HCT116 (cell line): ENCODE measurements around the gene G6PC2. TPM values are rescaled to one million over a fixed set of nuclear protein-coding genes. Genes with fewer than 3 reads are reported as not detected.

ENCODE experiments used
- ATAC-seq: fragments of 200-7000 bp; cut with Tn5 transposase; 2 replicates; pipeline ENCODE4 v1.9.1; 2020; ENCODE audit warnings: mild to moderate bottlenecking, moderate library complexity
- BruUV-seq: library from RNA; stranded (reverse); fragments of 400-500 nt; replicated peaks from 2 replicates; lab custom pipeline; 2021; lab: Mats Ljungman, UMichigan
- CTCF ChIA-PET: fragments of 300-600 bp; sonication (Branson Sonifier 250); formaldehyde crosslinking; loops from one replicate; lab custom pipeline; 2021; ENCODE audit warnings: antibody characterized with exemption; lab: Charles Lee
- POLR2A ChIA-PET: fragments of 300-600, 350-600 bp; sonication (Branson Sonifier 250); formaldehyde crosslinking; loops from one replicate; lab custom pipeline; 2021; ENCODE audit warnings: antibody characterized with exemption; lab: Charles Lee
- RAD21 ChIA-PET, 2 experiments: fragments of 300-600 bp; sonication (Branson Sonifier 250); formaldehyde crosslinking; loops; one replicate each; lab custom pipeline; 2023; ENCODE audit warnings: low total read pairs in 2 of 2; ENCODE audit not compliant: uncharacterized antibody in 2 of 2, unreplicated experiment in 2 of 2, low non-redundant PET in 1 of 2; lab: Charles Lee
- DNase-seq: peaks from one replicate; pipeline ENCODE4 v3.0.0-alpha.2; 2010; ENCODE audit warnings: low read depth, low spot score
- H2AFZ ChIP-seq: fragments of 200-600 bp; shearing (Covaris generic), sonication (generic); 2 replicates; pipeline ENCODE4 v1.6.1; 2017; ENCODE audit warnings: low read depth, mixed run types, mixed read lengths, antibody characterized with exemption, low read length; ENCODE audit not compliant: poor library complexity, severe bottlenecking
- H3K27ac ChIP-seq: 2 replicates; pipeline ENCODE4 v1.5.1; 2012; ENCODE audit warnings: low read depth, low read length
- H3K27me3 ChIP-seq: fragments of 200-600 bp; sonication (generic); 2 replicates; pipeline ENCODE4 v1.6.1; 2016; ENCODE audit warnings: mixed run types, low read length, mixed read lengths; ENCODE audit not compliant: insufficient read depth
- H3K36me3 ChIP-seq, 2 experiments: fragments of 200-500 bp in 1 of 2; fragments of 200-600 bp in 1 of 2; sonication (Bioruptor generic) in 1 of 2; sonication (generic) in 1 of 2; 2 replicates each; pipeline versions ENCODE4 v1.5.1 to v1.6.1; 2014 to 2016; ENCODE audit warnings: low read length in 2 of 2, inconsistent platforms in 1 of 2, mixed read lengths in 1 of 2, mixed run types in 1 of 2; ENCODE audit not compliant: insufficient read depth in 2 of 2, control insufficient read depth in 1 of 2
- H3K4me1 ChIP-seq, 2 experiments: fragments of 200-600 bp in 1 of 2; sonication (generic) in 1 of 2; 2 replicates each; pipeline versions ENCODE4 v1.5.1 to v1.6.1; 2012 to 2017; ENCODE audit warnings: low read length in 2 of 2, inconsistent platforms in 1 of 2, mild to moderate bottlenecking in 1 of 2, mixed read lengths in 1 of 2, mixed run types in 1 of 2, moderate library complexity in 1 of 2; ENCODE audit not compliant: insufficient read depth in 2 of 2, control insufficient read depth in 1 of 2
- H3K4me2 ChIP-seq: fragments of 200-600 bp; sonication (generic); 2 replicates; pipeline ENCODE4 v1.6.1; 2017; ENCODE audit warnings: mixed run types, low read length, mixed read lengths
- H3K4me3 ChIP-seq, 2 experiments: fragments of 200-600 bp in 1 of 2; sonication (generic) in 1 of 2; replicated peaks in 1 of 2; 2 replicates each; pipeline ENCODE4 v1.5.1; 2011 to 2016; ENCODE audit warnings: low read length in 2 of 2, control low read depth in 1 of 2, low read depth in 1 of 2, mild to moderate bottlenecking in 1 of 2, mixed read lengths in 1 of 2, mixed run types in 1 of 2
- H3K79me2 ChIP-seq: fragments of 200-600 bp; sonication (generic); 2 replicates; pipeline ENCODE4 v1.6.1; 2017; ENCODE audit warnings: mild to moderate bottlenecking, mixed run types, low read length, moderate library complexity, mixed read lengths; ENCODE audit not compliant: insufficient read depth
- H3K9ac ChIP-seq: fragments of 200-600 bp; sonication (generic); 2 replicates; pipeline ENCODE4 v1.6.1; 2016; ENCODE audit warnings: low read length, mixed read lengths
- H3K9me2 ChIP-seq: fragments of 200-600 bp; sonication (generic), shearing (Covaris generic); 2 replicates; pipeline ENCODE4 v1.6.1; 2017; ENCODE audit warnings: mixed run types, mild to moderate bottlenecking, moderate library complexity; ENCODE audit not compliant: insufficient read depth
- H3K9me3 ChIP-seq, 2 experiments: fragments of 200-500 bp in 1 of 2; fragments of 200-600 bp in 1 of 2; sonication (Bioruptor generic) in 1 of 2; sonication (generic) in 1 of 2; 2 replicates each; pipeline ENCODE4 v1.6.1; 2014 to 2017; ENCODE audit warnings: low read length in 2 of 2, mixed read lengths in 2 of 2, inconsistent platforms in 1 of 2, low read depth in 1 of 2, mild to moderate bottlenecking in 1 of 2, mixed run types in 1 of 2, moderate library complexity in 1 of 2; ENCODE audit not compliant: control insufficient read depth in 1 of 2, insufficient read depth in 1 of 2
- H4K20me1 ChIP-seq: fragments of 200-600 bp; sonication (generic), shearing (Covaris generic); 2 replicates; pipeline ENCODE4 v1.6.1; 2017; ENCODE audit warnings: mixed run types, mild to moderate bottlenecking, moderate library complexity; ENCODE audit not compliant: insufficient read depth
- EZH2 ChIP-seq: fragments of 200-600 bp; sonication (generic); IDR thresholded peaks from 2 replicates; pipeline ENCODE4 v1.6.1; 2017; ENCODE audit warnings: antibody characterized with exemption, mixed run types
- FOSL1 ChIP-seq: IDR thresholded peaks from 2 replicates; pipeline ENCODE4 v1.6.1; 2012; ENCODE audit warnings: low read depth
- POLR2AphosphoS5 ChIP-seq: IDR thresholded peaks from 2 replicates; pipeline ENCODE4 v1.6.1; 2011; ENCODE audit warnings: mild to moderate bottlenecking, low read depth, low read length, moderate library complexity
- SP1 ChIP-seq: IDR thresholded peaks from 2 replicates; pipeline ENCODE4 v1.6.1; 2012; ENCODE audit warnings: low read depth
- SRF ChIP-seq: IDR thresholded peaks from 2 replicates; pipeline ENCODE4 v1.6.1; 2012; ENCODE audit warnings: low read depth
- YY1 ChIP-seq: IDR thresholded peaks from 2 replicates; pipeline ENCODE4 v1.6.1; 2011; ENCODE audit warnings: low read length, low read depth, moderate library complexity, mild to moderate bottlenecking; ENCODE audit not compliant: insufficient replicate concordance; ENCODE audit errors: extremely low read depth
- ZNF274 ChIP-seq: fragments of 200-500 bp; sonication (Bioruptor generic); IDR thresholded peaks from 2 replicates; pipeline ENCODE4 v1.6.1; 2014; ENCODE audit warnings: mild to moderate bottlenecking, low read depth, low read length, inconsistent platforms
- intact Hi-C: fragments of 100-400 bp; cut with micrococcal nuclease; formaldehyde crosslinking; loops from 2 replicates; pipeline ENCODE4 v1.10.0; 2022
- total RNA-seq: library from RNA; stranded (reverse); gene quantifications from one replicate; pipeline ENCODE4 v1.2.1, GENCODE V29; 2021; ENCODE audit not compliant: unreplicated experiment
- TF ChIP-seq, protein P1 (sequence below): IDR thresholded peaks from 2 replicates; pipeline ENCODE4 v1.6.1; 2012
- TF ChIP-seq, protein P2 (sequence below), 3 experiments: fragments of 200-600 bp in 1 of 3; sonication (generic) in 1 of 3; IDR thresholded peaks in 2 of 3; conservative IDR thresholded peaks in 1 of 3; 2 replicates each; pipeline ENCODE4 v1.5.1; 2012 to 2017; ENCODE audit warnings: low read depth in 2 of 3, low read length in 2 of 3, antibody characterized with exemption in 1 of 3, borderline replicate concordance in 1 of 3, control low read depth in 1 of 3, mild to moderate bottlenecking in 1 of 3, mixed read lengths in 1 of 3, mixed run types in 1 of 3, moderate library complexity in 1 of 3; ENCODE audit not compliant: insufficient read depth in 1 of 3
- TF ChIP-seq, protein P3 (sequence below): IDR thresholded peaks from 2 replicates; pipeline ENCODE4 v1.6.1; 2012
- TF ChIP-seq, protein P4 (sequence below): IDR thresholded peaks from 2 replicates; pipeline ENCODE4 v1.6.1; 2011; ENCODE audit warnings: mild to moderate bottlenecking, low read length, moderate library complexity; ENCODE audit not compliant: insufficient replicate concordance; ENCODE audit errors: extremely low read depth

The G6PC2 gene
- total RNA-seq, 1 experiment from 2014 or later: not detected

DNA sequence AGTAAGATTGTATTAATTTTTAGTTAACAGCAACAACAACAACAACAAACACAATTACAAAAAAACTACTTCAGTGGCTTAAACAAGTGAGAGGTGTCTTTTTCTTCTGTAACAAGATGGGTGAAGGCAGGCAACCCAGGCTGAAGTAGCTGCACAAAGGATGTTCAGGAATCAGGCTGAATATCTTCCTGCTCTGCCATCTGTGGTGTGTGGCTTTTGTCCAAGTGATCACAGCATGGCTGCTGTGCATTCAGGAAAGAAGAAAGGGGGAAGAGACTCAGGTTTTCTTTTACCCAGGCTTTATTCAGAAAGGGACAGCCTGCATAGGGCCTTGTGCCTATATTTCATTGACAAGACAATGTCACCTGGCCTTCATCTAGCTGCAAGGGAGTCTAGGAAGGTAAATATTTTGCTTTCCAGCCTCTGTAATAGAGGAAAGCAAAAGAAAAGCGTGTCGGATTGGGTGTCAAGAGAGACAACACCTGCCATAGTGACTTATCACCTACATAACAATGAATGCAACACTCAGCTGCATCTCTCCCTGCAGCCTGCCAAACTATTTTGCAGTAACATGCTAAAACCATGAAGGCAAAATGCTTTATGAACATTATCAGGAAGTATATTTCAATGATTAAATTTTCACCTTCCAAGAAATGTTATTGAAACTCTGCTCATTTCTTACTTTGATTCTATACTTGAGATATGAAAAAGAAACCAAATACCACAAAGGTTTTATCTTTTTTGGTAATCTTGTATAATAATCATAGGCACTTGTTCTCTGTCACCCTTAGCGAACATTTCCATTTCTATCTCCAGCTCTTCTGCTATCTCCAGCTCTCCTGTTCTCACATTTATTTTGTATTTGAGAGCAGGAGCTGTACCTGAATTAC is 14.6 kb downstream of the G6PC2 start:
- H3K79me2 ChIP-seq: no peaks in the 10 kb centered on the region
- TF ChIP-seq, protein P1, sequence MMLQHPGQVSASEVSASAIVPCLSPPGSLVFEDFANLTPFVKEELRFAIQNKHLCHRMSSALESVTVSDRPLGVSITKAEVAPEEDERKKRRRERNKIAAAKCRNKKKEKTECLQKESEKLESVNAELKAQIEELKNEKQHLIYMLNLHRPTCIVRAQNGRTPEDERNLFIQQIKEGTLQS: no peak
- TF ChIP-seq, all 23 proteins: peak for 0
- intact Hi-C loops: loop anchor here (10.0 kb wide), 1 partner anchor 771 kb away; no protein-coding TSS in a partner anchor
- Histone ChIP-seq H3K27ac (no peak overlapping the region), H3K27me3 (no peaks in the 10 kb centered on the region), H3K9ac (no peak overlapping the region), H3K4me2 (no peak overlapping the region), H2AFZ (no peak overlapping the region), H3K9me3 (peaks cover 0 to 6% of the 10 kb centered on the region in 2 experiments; a peak in 2 of 4 replicates), H4K20me1 (no peaks in the 10 kb centered on the region), H3K4me3 (no peak overlapping the region), H3K9me2 (no peaks in the 10 kb centered on the region), H3K4me1 (no peaks in the 10 kb centered on the region), H3K36me3 (no peaks in the 10 kb centered on the region)
- no TSS peak for BruUV-seq
- ATAC-seq (no peak), DNase-seq (no peak)
- ChIA-PET RAD21 (no interaction called here), POLR2A (no interaction called here), CTCF (no interaction called here)

DNA sequence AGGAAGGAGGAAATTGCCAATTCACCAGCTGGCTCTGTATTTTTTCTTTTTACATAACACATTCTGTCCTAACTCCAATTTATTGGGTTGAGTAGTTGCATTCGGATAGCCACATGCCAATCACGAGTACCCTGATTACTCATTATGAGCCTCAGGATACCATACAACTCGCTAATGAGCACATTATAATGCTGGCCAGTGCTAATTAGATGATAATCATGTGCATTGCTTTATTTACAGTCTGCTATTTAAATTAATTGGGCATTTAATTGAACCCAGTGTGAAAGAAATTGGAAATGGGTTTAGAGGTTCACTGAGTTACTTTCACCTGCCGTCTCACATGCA is 15.2 kb downstream of the G6PC2 start:
- TF ChIP-seq SRF (no peak), YY1 (no peak), EZH2 (no peak), FOSL1 (no peak), ZNF274 (no peak), SP1 (no peak), POLR2AphosphoS5 (no peak)
- TF ChIP-seq, protein P2, sequence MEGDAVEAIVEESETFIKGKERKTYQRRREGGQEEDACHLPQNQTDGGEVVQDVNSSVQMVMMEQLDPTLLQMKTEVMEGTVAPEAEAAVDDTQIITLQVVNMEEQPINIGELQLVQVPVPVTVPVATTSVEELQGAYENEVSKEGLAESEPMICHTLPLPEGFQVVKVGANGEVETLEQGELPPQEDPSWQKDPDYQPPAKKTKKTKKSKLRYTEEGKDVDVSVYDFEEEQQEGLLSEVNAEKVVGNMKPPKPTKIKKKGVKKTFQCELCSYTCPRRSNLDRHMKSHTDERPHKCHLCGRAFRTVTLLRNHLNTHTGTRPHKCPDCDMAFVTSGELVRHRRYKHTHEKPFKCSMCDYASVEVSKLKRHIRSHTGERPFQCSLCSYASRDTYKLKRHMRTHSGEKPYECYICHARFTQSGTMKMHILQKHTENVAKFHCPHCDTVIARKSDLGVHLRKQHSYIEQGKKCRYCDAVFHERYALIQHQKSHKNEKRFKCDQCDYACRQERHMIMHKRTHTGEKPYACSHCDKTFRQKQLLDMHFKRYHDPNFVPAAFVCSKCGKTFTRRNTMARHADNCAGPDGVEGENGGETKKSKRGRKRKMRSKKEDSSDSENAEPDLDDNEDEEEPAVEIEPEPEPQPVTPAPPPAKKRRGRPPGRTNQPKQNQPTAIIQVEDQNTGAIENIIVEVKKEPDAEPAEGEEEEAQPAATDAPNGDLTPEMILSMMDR (IDR thresholded peaks at IDR 0.05 in 2 of 3, conservative IDR thresholded peaks at IDR 0.05 in 1 of 3; ENCODE audit: borderline replicate concordance in 1 of 3, insufficient read depth in 1 of 3, low read depth in 2 of 3, low read length in 2 of 3): no peak
- TF ChIP-seq, protein P3, sequence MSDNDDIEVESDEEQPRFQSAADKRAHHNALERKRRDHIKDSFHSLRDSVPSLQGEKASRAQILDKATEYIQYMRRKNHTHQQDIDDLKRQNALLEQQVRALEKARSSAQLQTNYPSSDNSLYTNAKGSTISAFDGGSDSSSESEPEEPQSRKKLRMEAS: no peak
- TF ChIP-seq, protein P4, sequence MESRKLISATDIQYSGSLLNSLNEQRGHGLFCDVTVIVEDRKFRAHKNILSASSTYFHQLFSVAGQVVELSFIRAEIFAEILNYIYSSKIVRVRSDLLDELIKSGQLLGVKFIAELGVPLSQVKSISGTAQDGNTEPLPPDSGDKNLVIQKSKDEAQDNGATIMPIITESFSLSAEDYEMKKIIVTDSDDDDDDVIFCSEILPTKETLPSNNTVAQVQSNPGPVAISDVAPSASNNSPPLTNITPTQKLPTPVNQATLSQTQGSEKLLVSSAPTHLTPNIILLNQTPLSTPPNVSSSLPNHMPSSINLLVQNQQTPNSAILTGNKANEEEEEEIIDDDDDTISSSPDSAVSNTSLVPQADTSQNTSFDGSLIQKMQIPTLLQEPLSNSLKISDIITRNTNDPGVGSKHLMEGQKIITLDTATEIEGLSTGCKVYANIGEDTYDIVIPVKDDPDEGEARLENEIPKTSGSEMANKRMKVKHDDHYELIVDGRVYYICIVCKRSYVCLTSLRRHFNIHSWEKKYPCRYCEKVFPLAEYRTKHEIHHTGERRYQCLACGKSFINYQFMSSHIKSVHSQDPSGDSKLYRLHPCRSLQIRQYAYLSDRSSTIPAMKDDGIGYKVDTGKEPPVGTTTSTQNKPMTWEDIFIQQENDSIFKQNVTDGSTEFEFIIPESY: no peak
- H3K79me2 ChIP-seq: no peaks in the 10 kb centered on the region
- no peaks in the 10 kb centered on the region for H3K9me2 ChIP-seq
- DNase-seq (no peak), ATAC-seq (no peak)
- no peaks in the 10 kb centered on the region for H3K27me3 ChIP-seq
- H3K9me3 ChIP-seq: peaks cover 0 to 6% of the 10 kb centered on the region in 2 experiments; a peak in 2 of 4 replicates
- H3K4me1 ChIP-seq: no peaks in the 10 kb centered on the region
- no peak overlapping the region for H3K9ac ChIP-seq
- H3K36me3 ChIP-seq: no peaks in the 10 kb centered on the region
- H3K4me3 ChIP-seq: no peak overlapping the region
- ChIA-PET POLR2A (no interaction called here), CTCF (no interaction called here), RAD21 (no interaction called here)
- no peaks in the 10 kb centered on the region for H4K20me1 ChIP-seq
- H3K4me2 ChIP-seq: no peak overlapping the region
- intact Hi-C loops: loop anchor here (10.0 kb wide), 1 partner anchor 772 kb away; no protein-coding TSS in a partner anchor
- H2AFZ ChIP-seq: no peak overlapping the region
- no peak overlapping the region for H3K27ac ChIP-seq
- BruUV-seq: no TSS peak
